HG03342 (cell line): ENCODE measurements around the gene IL1RAPL1.

Experiments used
- ATAC-seq: cut with Tn5 transposase; IDR thresholded peaks from one replicate; pipeline ENCODE4 v1.9.1; 2021; ENCODE audit warnings: mild to moderate bottlenecking, moderate library complexity; ENCODE audit not compliant: unreplicated experiment

Gene IL1RAPL1

GRCh38 chrX:29948653-29949052, 1361.4 kb downstream of the IL1RAPL1 start:
- ATAC-seq, result no peak

GRCh38 chrX:29952016-29952415, 1364.8 kb downstream of the IL1RAPL1 start:
- ATAC-seq, result no peak

GRCh38 chrX:29962061-29962460, 1374.8 kb downstream of the IL1RAPL1 start:
- ATAC-seq, result no peak

GRCh38 chrX:29965634-29966033, 1378.4 kb downstream of the IL1RAPL1 start:
- ATAC-seq, result no peak

GRCh38 chrX:29992083-29992482, 1404.8 kb downstream of the IL1RAPL1 start:
- no peak for ATAC-seq

- no peak for ATAC-seq
These were observed 1418.6 kb downstream of the IL1RAPL1 start for GRCh38 chrX:30005813-30006212.
